Spinal cord (tissue), 10 donors: ENCODE data around the gene PAX7. TPM values are rescaled to one million over a fixed set of nuclear protein-coding genes. Genes with fewer than 3 reads are reported as not detected.

Source experiments
- DNase-seq, 6 donors: peaks; one replicate each; pipeline versions ENCODE4 v3.0.0 to v3.0.0-alpha.2; 2013 to 2015; ENCODE audit warnings: low spot score in 6 of 6, low read depth in 4 of 6
- H3K27ac ChIP-seq: one replicate; pipeline ENCODE4 v1.5.1; 2013; ENCODE audit warnings: low read depth, low read length, control low read depth
- H3K27me3 ChIP-seq: one replicate; pipeline ENCODE4 v1.6.1; 2013; ENCODE audit warnings: low read length; ENCODE audit not compliant: control insufficient read depth, insufficient read depth
- H3K36me3 ChIP-seq: one replicate; pipeline ENCODE4 v1.6.1; 2013; ENCODE audit warnings: low read length; ENCODE audit not compliant: control insufficient read depth, insufficient read depth
- H3K4me1 ChIP-seq: one replicate; pipeline ENCODE4 v1.6.1; 2013; ENCODE audit warnings: low read length; ENCODE audit not compliant: control insufficient read depth, insufficient read depth
- H3K4me3 ChIP-seq: one replicate; pipeline ENCODE4 v1.5.1; 2013; ENCODE audit warnings: low read depth, low read length, control low read depth
- H3K9me3 ChIP-seq: one replicate; pipeline ENCODE4 v1.6.1; 2013; ENCODE audit warnings: low read length; ENCODE audit not compliant: control insufficient read depth, insufficient read depth
- WGBS: methylation state at CpG from one replicate; pipeline ENCODE4 v1.1.5; 2013; ENCODE audit warnings: missing lambda C conversion rate; ENCODE audit not compliant: insufficient coverage; 5-methylcytosine and 5-hydroxymethylcytosine counted together
- polyA plus RNA-seq, 2 donors: library from polyadenylated mRNA; unstranded; fragments of 120-200 nt; gene quantifications; one replicate each; pipeline ENCODE4 v1.2.1, GENCODE V29; 2013; ENCODE audit not compliant: insufficient read length in 2 of 2
- total RNA-seq, 2 donors: library from RNA; depleted of rRNA in 1 of 2; stranded (reverse); fragments of 120-200 nt in 1 of 2; fragments of >200 nt in 1 of 2; gene quantifications; one replicate each; pipeline versions ENCODE4 v1.2.3 to v1.2.4, GENCODE V29; 2013 to 2014
- donor health status: healthy.

Gene PAX7
- total and polyA plus RNA-seq, 4 donors: 1.5 to 6.1 (median 3.4) TPM

DNA sequence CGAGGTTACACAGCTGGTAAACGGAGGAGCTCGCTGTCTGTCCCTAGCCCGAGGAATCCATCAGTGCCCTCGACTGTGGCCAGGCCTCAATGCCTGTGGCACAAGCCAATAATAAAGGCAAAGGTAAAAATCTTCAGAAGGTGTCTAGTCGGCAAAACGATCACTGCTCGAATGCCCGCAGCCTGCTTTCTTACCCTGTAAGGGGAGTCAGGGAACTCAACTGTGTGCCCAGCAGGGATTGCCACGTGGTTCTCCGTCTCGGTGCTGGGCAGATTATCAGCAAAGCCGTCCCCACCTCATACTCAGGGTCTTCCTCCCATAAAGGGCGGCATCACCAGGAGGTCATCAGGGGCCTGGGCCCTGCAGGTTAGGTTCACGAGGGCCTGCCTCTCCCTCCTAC is 103.4 kb downstream of the PAX7 start:
- Histone ChIP-seq H3K9me3 (no peaks in the 10 kb centered on the region), H3K36me3 (peaks cover 8% of the 10 kb centered on the region), H3K27ac (no peak overlapping the region), H3K27me3 (no peaks in the 10 kb centered on the region), H3K4me3 (no peak overlapping the region), H3K4me1 (peaks cover 2% of the 10 kb centered on the region)
- 87% methylated on average over 15 of the region's 15 CpGs for WGBS
- no peak for DNase-seq

DNA sequence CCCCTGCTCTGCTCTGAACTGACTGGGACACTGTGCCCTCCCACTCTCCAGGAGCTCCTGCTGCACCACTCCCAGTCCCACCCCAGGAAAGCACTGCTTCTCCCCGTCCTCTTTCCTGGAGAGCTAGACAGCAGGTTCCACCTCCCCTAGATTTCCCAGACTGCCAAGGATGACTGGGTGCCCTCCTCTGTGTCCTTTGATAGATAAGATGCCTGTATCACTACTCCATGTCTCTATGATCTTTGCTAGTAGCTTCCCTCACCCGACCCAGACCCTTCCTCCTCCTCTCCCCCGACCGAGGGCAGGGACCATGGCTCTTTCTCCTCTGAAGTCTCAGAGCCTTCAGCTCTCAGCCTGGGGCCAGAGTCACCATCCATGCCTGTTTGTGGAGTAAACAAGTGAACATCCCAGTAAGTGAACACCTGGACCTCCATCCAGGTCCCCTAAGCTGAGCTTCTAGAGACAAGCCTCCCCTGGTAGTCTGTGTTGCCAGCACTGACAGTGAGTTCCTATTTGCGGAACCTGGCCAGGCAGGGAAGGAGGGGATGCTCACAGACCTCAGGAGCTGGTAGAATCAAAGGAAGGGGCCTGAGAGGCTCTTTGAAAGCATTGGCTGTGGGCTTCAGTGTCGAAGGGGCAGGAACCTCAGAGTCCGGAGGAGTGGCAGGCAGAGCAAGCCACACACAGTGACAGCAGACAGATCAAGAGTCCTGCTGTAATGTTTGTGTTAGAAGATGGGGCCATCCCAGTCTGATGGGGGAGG is 104.0 kb downstream of the PAX7 start:
- Histone ChIP-seq H3K36me3 (peaks cover 8% of the 10 kb centered on the region), H3K27ac (no peak overlapping the region), H3K9me3 (no peaks in the 10 kb centered on the region), H3K4me1 (peaks cover 5% of the 10 kb centered on the region), H3K27me3 (no peaks in the 10 kb centered on the region), H3K4me3 (no peak overlapping the region)
- no peak for DNase-seq
- WGBS: 66% methylated on average over 7 of the region's 7 CpGs

DNA sequence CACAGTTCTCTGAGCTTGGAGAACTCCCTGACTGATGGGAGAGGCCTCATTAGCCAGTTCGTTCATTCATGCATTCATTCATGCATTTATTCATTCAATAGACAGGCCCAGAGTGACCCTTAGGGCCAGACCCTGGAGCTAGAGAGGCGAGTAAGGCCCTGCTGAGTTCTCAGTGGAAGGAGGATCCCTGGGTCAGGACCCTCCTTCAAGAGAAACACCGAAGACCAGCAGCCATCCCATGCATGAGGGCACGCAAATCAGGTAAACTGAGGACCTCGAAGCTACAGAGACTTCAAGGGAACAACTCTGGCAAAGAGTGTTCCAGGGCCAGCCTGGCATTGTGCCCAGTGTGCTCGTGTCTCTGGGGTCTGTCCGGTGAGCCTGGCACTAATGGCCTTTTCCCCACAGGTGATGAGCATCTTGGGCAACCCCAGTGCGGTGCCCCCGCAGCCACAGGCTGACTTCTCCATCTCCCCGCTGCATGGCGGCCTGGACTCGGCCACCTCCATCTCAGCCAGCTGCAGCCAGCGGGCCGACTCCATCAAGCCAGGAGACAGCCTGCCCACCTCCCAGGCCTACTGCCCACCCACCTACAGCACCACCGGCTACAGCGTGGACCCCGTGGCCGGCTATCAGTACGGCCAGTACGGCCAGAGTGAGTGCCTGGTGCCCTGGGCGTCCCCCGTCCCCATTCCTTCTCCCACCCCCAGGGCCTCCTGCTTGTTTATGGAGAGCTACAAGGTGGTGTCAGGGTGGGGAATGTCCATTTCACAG is 104.8 kb downstream of the PAX7 start:
- H3K27me3 ChIP-seq: no peaks in the 10 kb centered on the region
- H3K27ac ChIP-seq: no peak overlapping the region
- DNase-seq: no peak
- peaks cover 10% of the 10 kb centered on the region for H3K4me1 ChIP-seq
- peaks cover 8% of the 10 kb centered on the region for H3K36me3 ChIP-seq
- H3K9me3 ChIP-seq: no peaks in the 10 kb centered on the region
- H3K4me3 ChIP-seq: no peak overlapping the region
- 90% methylated on average over 13 of the region's 22 CpGs for WGBS

DNA sequence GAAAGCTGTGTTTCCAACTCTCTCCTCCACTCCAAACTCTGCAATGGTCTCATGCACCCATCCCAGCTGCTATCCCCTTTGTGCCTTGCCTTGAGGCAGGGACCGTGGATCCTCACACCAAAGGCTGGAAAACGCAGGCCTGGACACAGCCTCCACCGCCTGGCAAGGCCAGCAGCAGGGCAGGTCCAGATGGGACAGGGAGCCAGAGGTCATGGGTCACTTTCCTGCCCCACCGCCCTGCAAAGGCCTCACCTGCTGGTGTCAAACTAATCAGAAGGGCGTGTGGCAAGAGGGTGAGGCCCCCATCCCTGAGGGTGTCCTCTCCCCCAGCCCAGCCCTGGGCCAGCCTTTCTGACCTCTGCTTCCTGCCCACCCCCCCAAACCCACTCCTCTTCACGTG is 106.3 kb downstream of the PAX7 start:
- 86% methylated on average over 5 of the region's 6 CpGs for WGBS
- no peaks in the 10 kb centered on the region for H3K27me3 ChIP-seq

DNA sequence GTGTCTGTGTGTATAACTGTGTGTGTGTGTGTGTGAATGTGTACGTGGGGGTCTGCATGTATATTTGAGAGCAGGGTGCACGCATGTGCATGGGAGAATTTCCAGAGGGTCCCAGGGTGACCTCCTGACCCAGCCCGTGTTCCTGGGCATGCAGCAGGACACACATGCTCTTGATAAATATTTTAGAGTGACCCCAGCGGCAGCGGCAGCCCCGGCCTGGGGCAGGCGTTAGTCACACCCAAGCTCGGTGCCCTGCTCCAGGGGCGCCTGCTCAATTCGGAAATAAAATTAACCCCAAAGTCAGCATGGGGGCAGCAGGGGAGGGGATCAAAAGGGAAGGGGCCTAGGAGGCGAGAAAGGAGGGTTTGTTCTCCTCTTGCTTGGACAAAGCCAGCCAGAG is 107.5 kb downstream of the PAX7 start:
- Histone ChIP-seq H3K4me3 (no peak overlapping the region), H3K4me1 (peaks cover 10% of the 10 kb centered on the region), H3K27me3 (no peaks in the 10 kb centered on the region), H3K27ac (no peak overlapping the region), H3K9me3 (no peaks in the 10 kb centered on the region), H3K36me3 (peaks cover 10% of the 10 kb centered on the region)
- 64% methylated on average over 6 of the region's 11 CpGs for WGBS
- no peak for DNase-seq

More for the DNA sequence above, 106.3 kb downstream of the PAX7 start:
- no peak overlapping the region for H3K4me3 ChIP-seq
- H3K27ac ChIP-seq: no peak overlapping the region
- peaks cover 10% of the 10 kb centered on the region for H3K4me1 ChIP-seq
- no peaks in the 10 kb centered on the region for H3K9me3 ChIP-seq
- DNase-seq: no peak
- H3K36me3 ChIP-seq: peaks cover 8% of the 10 kb centered on the region

DNA sequence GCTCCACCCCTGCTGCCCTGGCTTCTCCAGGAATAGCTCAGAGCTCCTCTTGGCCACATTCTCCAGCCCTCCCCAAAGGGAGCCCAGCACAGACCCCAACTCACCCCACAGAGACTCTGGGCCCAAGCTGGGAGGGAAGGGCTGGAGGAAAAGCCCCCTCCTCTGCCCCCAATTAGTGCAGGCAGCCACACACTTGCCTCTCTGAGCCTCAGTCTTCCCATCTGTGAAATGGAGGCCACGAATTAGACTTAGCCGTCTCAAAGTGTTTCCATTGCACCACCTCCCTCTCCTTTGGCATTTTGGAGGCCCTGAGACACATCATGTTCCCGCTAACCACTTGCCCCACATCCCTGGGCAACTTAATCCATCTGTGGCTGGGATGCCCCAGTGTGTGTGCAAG is 108.0 kb downstream of the PAX7 start:
- Histone ChIP-seq H3K27ac (no peak overlapping the region), H3K4me1 (peaks cover 10% of the 10 kb centered on the region), H3K36me3 (peaks cover 10% of the 10 kb centered on the region), H3K9me3 (no peaks in the 10 kb centered on the region), H3K27me3 (no peaks in the 10 kb centered on the region), H3K4me3 (no peak overlapping the region)
- DNase-seq: no peak
- WGBS: 95% methylated on average over 3 of the region's 3 CpGs

DNA sequence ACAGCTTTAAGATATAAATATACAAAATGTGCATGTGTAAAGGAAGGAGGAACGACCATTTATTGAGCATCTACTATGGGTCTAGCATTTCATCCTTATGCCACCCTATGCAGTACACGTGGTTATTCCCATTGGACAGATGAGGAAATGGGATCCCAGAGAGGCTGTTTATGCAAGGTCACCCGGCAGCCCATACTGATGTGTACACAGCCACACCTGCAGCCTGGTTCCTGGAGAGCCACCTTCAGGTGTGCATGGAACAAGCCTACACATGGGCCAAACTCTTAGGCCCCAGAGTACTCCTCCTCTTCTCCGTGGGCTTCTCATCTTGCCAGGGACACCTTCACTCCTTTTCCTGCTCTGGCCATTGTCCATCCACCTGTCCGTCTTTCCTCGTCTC is 108.8 kb downstream of the PAX7 start:
- Histone ChIP-seq H3K27me3 (no peaks in the 10 kb centered on the region), H3K9me3 (no peaks in the 10 kb centered on the region), H3K4me1 (peaks cover 10% of the 10 kb centered on the region), H3K36me3 (peaks cover 10% of the 10 kb centered on the region), H3K27ac (no peak overlapping the region), H3K4me3 (no peak overlapping the region)
- 84% methylated on average over 2 of the region's 6 CpGs for WGBS
- no peak for DNase-seq

DNA sequence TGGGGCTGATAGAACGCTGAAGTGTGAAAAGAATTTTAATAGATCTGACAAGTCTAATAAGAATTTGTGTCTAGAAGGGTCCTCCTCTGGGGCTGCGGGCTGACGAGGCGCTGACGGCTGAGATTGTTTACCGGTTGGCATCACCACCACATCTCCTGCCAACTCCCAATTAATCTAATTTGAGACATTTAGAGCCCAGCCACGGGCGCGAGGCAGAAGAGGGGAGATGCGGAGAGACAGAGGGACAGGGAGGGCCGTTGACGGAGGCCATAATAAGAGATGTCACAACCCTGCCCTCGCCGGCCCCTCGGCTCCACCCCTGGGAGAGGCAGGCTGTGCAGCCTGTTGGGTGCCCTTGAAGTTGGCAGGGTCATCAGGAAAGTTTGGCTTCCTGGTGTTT is 109.3 kb downstream of the PAX7 start:
- H3K27me3 ChIP-seq: no peaks in the 10 kb centered on the region
- DNase-seq: peak in 2 of 6 donors; percentile 15 to 76

DNA sequence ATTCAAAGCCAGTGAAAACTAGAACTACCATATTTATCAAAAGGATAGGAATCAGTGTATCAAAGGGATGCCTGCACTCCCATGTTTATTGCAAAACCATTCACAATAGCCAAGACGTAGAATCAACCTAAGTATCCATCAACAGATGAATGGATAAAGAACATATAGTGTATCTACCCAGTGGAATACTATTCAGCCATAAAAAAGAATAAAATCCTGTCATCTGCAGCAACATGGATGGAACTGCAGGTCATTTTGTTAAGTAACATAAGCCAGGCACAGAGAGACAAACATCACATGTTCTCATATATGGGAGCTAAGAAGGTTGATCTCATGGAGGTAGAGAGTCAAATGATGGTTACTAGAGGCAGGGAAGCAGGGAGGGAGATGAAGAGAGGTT is 110.0 kb downstream of the PAX7 start:
- H3K27ac ChIP-seq: no peak overlapping the region
- no peaks in the 10 kb centered on the region for H3K27me3 ChIP-seq
- no CpG with 5 or more reads among the region's 1 CpG for WGBS
- H3K36me3 ChIP-seq: peaks cover 11% of the 10 kb centered on the region
- DNase-seq: no peak
- no peaks in the 10 kb centered on the region for H3K9me3 ChIP-seq
- H3K4me1 ChIP-seq: peaks cover 10% of the 10 kb centered on the region
- no peak overlapping the region for H3K4me3 ChIP-seq

More for the DNA sequence above, 109.3 kb downstream of the PAX7 start:
- H3K36me3 ChIP-seq: peaks cover 13% of the 10 kb centered on the region
- H3K4me1 ChIP-seq: peaks cover 10% of the 10 kb centered on the region
- no peaks in the 10 kb centered on the region for H3K9me3 ChIP-seq
- 35% methylated on average over 9 of the region's 15 CpGs for WGBS
- no peak overlapping the region for H3K4me3 ChIP-seq
- no peak overlapping the region for H3K27ac ChIP-seq

DNA sequence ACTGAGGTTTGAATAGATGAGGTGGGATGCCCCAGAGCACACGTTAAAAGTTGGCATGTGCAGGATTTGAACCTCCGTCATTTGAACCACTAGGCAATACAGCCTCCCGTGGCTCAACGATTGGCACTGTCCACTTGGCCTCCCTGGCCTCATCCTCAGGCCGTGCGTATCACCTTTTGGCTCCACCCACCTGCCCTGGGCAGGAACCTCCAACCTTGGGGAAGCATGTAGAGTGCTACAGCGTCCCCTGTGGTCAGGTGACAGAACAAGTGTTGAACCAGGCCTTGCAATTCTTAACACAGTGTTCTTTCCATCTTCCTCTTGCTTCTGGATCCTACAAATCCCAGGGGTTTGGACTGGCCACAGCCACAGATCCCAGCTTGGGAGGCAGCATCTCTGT is 112.6 kb downstream of the PAX7 start:
- Histone ChIP-seq H3K27ac (no peak overlapping the region), H3K4me1 (peaks cover 8% of the 10 kb centered on the region), H3K36me3 (peaks cover 6% of the 10 kb centered on the region), H3K4me3 (no peak overlapping the region), H3K27me3 (no peaks in the 10 kb centered on the region), H3K9me3 (no peaks in the 10 kb centered on the region)
- 44% methylated on average over 7 of the region's 7 CpGs for WGBS
- DNase-seq: no peak
